Stimulated activated CD8-positive, alpha-beta memory T cell treated with anti-CD3 and anti-CD28 coated beads, Interleukin-15, amount 100 ng/mL, for 48 hours (primary cell): ENCODE measurements around the gene ZC3H4.

Experiments used
- DNase-seq, 2 donors: peaks; one replicate each; pipeline ENCODE4 v3.0.0-alpha.2; 2020; ENCODE audit warnings: low read depth in 2 of 2

Gene ZC3H4

DNA sequence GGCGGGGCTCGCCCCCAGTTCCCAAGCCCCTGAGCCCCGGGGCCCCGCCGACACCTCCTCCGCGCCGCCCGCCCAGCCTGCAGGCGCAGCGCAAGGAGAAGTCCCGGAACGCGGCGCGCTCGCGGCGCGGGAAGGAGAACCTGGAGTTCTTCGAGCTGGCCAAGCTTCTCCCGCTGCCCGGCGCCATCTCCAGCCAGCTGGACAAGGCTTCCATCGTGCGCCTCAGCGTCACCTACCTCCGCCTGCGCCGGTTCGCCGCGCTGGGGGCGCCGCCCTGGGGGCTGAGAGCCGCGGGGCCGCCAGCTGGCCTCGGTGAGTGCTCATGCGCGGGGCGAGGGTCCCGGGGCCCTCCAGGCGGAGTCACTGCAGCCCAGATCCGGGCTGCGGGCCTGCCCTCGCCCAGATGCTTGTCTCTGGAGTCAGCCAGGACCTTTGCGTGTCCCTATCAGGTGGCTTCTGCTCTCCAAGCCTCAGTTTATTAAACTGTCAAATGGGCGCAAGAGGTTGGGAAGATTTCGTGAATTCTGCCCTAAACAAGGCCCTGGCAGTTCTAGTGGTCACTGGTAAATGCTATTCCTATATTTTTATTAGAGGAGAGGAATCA lies 91.9 kb downstream of the ZC3H4 start:
- DNase-seq: no peak

DNA sequence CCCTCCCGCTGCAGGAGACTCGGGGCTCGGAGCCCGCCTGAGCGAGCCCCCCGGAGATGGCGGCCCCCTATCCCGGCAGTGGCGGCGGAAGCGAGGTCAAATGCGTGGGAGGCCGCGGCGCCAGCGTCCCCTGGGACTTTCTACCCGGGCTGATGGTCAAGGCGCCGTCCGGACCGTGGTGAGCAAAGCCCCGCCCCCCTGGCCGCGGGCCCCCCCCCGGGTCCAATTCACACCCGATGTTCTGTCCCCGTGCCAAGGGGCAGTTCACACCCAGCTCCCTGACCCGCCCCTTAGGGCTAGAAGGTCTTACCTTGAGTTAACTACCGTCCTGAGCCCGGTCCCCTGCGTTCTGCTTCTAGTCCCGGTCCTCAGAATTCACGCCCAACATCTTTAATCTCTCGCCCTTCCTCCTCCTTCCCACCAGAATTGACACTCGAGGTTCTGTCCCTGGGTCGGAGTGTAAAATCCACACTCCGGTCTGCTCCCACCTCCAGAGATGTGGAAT lies 92.5 kb downstream of the ZC3H4 start:
- no peak for DNase-seq

DNA sequence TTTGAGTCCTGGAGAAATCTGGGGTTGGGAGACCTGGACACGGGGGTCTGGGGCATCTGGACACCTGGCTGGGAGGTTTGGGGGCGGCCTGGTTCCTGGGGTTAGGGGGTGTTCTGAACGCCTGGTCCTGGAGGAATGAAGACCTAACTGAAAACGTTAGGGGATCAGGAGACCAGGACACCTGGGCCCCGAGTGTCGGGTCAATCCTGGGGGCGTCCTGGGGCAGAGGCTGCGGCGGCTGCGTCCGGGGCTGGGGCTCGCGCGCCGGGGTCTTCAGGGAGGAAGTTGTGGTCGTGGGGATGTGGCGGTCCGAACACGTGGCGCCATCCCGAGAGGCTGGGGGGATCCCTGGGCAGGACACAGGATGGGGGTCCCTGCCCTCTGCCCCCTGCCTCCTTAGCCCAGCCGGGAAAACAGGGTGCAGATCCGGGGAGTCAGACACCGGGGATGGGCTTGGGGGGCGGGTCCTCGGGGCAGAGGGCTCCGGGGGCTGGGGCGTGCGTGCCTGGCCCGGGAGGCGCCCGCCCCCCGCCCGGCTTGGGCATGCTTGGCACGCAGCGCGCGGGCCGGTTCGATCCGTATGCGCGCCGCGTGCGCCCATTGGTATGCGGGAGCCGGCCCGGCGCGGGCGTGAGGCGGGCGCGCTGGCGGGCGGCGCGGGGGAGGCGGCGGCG lies 93.3 kb downstream of the ZC3H4 start:
- no peak for DNase-seq

DNA sequence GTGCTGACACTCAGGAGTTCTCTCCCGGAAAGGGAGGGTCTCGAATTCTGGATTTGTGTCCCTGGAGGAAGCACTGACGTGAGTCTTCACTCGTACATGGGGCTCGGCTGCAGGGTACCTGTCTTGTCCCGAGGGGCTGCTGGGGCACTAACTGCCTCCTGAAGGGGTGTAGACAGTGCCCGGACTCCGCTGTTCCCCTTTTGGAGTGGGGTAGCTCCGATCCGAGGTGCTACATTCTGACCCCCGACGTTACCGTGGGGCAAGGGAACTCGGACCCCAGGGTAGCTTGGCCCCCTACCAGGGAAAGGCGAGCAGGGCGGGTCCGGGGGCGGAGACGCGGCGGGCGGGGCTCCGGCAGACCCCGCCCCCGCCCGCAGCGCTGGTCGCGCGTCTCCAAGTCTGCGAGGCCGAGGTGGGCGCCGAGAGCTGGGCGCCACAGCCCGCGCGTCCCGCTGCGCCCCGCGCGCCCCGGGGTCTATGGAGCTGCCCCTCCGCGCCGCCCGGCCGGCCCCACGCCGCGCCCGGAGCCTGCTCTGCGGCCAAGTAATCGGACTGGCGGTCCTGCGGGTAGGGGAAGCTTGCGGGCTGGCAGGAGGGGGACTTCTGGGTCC lies 94.0 kb downstream of the ZC3H4 start, which contains the start of gene NPAS1:
Gene NPAS1, plus strand, starts transcription at position 407 of the 611 bp plus-strand sequence. CDS start 1,211 bp downstream, outside the sequence.
- DNase-seq: no peak

DNA sequence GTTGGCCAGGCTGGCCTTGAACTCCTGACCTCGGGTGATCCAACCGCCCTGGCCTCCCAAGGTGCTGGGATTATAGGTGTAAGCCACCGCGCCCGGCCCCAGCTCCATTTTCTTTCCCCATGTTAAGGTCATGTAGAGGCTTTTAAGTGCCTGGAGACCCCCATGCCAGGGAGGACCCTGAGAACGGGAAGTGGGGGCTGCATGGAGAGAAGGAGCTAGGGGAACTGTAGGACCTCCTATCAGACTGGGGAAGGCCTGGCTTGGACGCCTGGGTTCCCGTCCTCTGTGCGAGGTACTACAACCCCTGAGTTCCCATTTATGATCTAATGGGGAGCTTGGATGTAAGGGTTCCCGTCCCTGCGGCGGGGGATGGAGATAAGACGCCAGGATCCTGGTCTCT lies 94.7 kb downstream of the ZC3H4 start:
- DNase-seq: no peak
